Measurements from ENCODE around the gene WT1. TPM values are rescaled to one million over a fixed set of nuclear protein-coding genes. Genes with fewer than 3 reads are reported as not detected.
A peak's percentile ranks its signal among the peaks of the same experiment; 100 is the strongest.

WT1 gene
- total RNA-seq, 1 experiment from 2014 or later: 0.10 TPM

- Histone ChIP-seq H3K36me3 (no peaks in the 10 kb centered on the region), H3K9me3 (no peaks in the 10 kb centered on the region), H3K27me3 (peaks cover 5% of the 10 kb centered on the region; the same call in 1 of the 2 replicates), H3K4me3 (no peak overlapping the region)
- no peak for DNase-seq
Measured at GRCh38 chr11:32429477-32429876, 5.9 kb downstream of the WT1 start.

- no peak for DNase-seq
- Histone ChIP-seq H3K4me3 (no peak overlapping the region), H3K36me3 (no peaks in the 10 kb centered on the region), H3K9me3 (no peaks in the 10 kb centered on the region), H3K27me3 (peaks cover 4% of the 10 kb centered on the region; the same call in 1 of the 2 replicates)
Measured at GRCh38 chr11:32428665-32429303, 6.6 kb downstream of the WT1 start.

GRCh38 chr11:32427935-32428664, 7.2 kb downstream of the WT1 start:
- H3K4me3 ChIP-seq: no peak overlapping the region
- no peaks in the 10 kb centered on the region for H3K9me3 ChIP-seq
- H3K36me3 ChIP-seq: no peaks in the 10 kb centered on the region
- DNase-seq: no peak
- H3K27me3 ChIP-seq: peaks cover 4% of the 10 kb centered on the region; the same call in 1 of the 2 replicates

GRCh38 chr11:32427616-32427934, 7.8 kb downstream of the WT1 start:
- no peak overlapping the region for H3K4me3 ChIP-seq
- no peak for DNase-seq
- no peaks in the 10 kb centered on the region for H3K36me3 ChIP-seq
- H3K9me3 ChIP-seq: no peaks in the 10 kb centered on the region
- peaks cover 4% of the 10 kb centered on the region; the same call in 1 of the 2 replicates for H3K27me3 ChIP-seq

GRCh38 chr11:32426819-32427615, 8.3 kb downstream of the WT1 start:
- H3K36me3 ChIP-seq: no peaks in the 10 kb centered on the region
- H3K4me3 ChIP-seq: peak overlapping the region; percentile 6; the same call in 1 of the 2 replicates
- H3K27me3 ChIP-seq: peaks cover 4% of the 10 kb centered on the region; the same call in 1 of the 2 replicates
- no peak for DNase-seq
- no peaks in the 10 kb centered on the region for H3K9me3 ChIP-seq

- no peak for DNase-seq
Measured at GRCh38 chr11:32426192-32426591, 9.1 kb downstream of the WT1 start.

GRCh38 chr11:32425761-32426160, 9.6 kb downstream of the WT1 start:
- Histone ChIP-seq H3K27me3 (peaks cover 4% of the 10 kb centered on the region; the same call in 1 of the 2 replicates), H3K4me3 (no peak overlapping the region), H3K36me3 (no peaks in the 10 kb centered on the region), H3K9me3 (no peaks in the 10 kb centered on the region)
- no peak for DNase-seq

More at GRCh38 chr11:32426192-32426591, 9.1 kb downstream of the WT1 start:
- no peak overlapping the region for H3K4me3 ChIP-seq
- H3K27me3 ChIP-seq: peaks cover 4% of the 10 kb centered on the region; the same call in 1 of the 2 replicates
- H3K9me3 ChIP-seq: no peaks in the 10 kb centered on the region
- no peaks in the 10 kb centered on the region for H3K36me3 ChIP-seq

GRCh38 chr11:32422545-32422944, 12.8 kb downstream of the WT1 start:
- no peak overlapping the region for H3K4me3 ChIP-seq
- no peaks in the 10 kb centered on the region for H3K36me3 ChIP-seq
- H3K9me3 ChIP-seq: no peaks in the 10 kb centered on the region
- no peak for DNase-seq
- peaks cover 4% of the 10 kb centered on the region; the same call in 1 of the 2 replicates for H3K27me3 ChIP-seq

GRCh38 chr11:32421992-32422391, 13.3 kb downstream of the WT1 start:
- DNase-seq: no peak
- H3K27me3 ChIP-seq: peaks cover 4% of the 10 kb centered on the region; the same call in 1 of the 2 replicates
- no peaks in the 10 kb centered on the region for H3K9me3 ChIP-seq
- H3K36me3 ChIP-seq: no peaks in the 10 kb centered on the region
- no peak overlapping the region for H3K4me3 ChIP-seq

- no peaks in the 10 kb centered on the region for H3K9me3 ChIP-seq
- H3K4me3 ChIP-seq: no peak overlapping the region
- H3K36me3 ChIP-seq: no peaks in the 10 kb centered on the region
- no peak for DNase-seq
- H3K27me3 ChIP-seq: no peaks in the 10 kb centered on the region; the same call in 1 of the 2 replicates
Measured at GRCh38 chr11:32420937-32421901, 14.1 kb downstream of the WT1 start.

GRCh38 chr11:32420139-32420538, 15.2 kb downstream of the WT1 start:
- H3K27me3 ChIP-seq: no peaks in the 10 kb centered on the region
- DNase-seq: no peak
- H3K4me3 ChIP-seq: no peak overlapping the region
- H3K36me3 ChIP-seq: no peaks in the 10 kb centered on the region
- no peaks in the 10 kb centered on the region for H3K9me3 ChIP-seq

GRCh38 chr11:32418836-32419235, 16.5 kb downstream of the WT1 start:
- Histone ChIP-seq H3K36me3 (no peaks in the 10 kb centered on the region), H3K4me3 (no peak overlapping the region), H3K27me3 (no peaks in the 10 kb centered on the region), H3K9me3 (no peaks in the 10 kb centered on the region)
- no peak for DNase-seq

GRCh38 chr11:32417806-32418205, 17.5 kb downstream of the WT1 start:
- H3K27me3 ChIP-seq: no peaks in the 10 kb centered on the region
- H3K4me3 ChIP-seq: no peak overlapping the region
- H3K36me3 ChIP-seq: no peaks in the 10 kb centered on the region
- no peak for DNase-seq
- no peaks in the 10 kb centered on the region for H3K9me3 ChIP-seq

GRCh38 chr11:32416301-32416700, 19.0 kb downstream of the WT1 start:
- no peak for DNase-seq
- Histone ChIP-seq H3K9me3 (no peaks in the 10 kb centered on the region), H3K36me3 (no peaks in the 10 kb centered on the region), H3K4me3 (no peak overlapping the region), H3K27me3 (no peaks in the 10 kb centered on the region)

- no peak for DNase-seq
- no peak overlapping the region for H3K4me3 ChIP-seq
- no peaks in the 10 kb centered on the region for H3K9me3 ChIP-seq
- H3K27me3 ChIP-seq: no peaks in the 10 kb centered on the region
- H3K36me3 ChIP-seq: no peaks in the 10 kb centered on the region
Measured at GRCh38 chr11:32414925-32415324, 20.4 kb downstream of the WT1 start.

GRCh38 chr11:32411942-32412615, 23.3 kb downstream of the WT1 start:
- Histone ChIP-seq H3K4me3 (no peak overlapping the region), H3K9me3 (no peaks in the 10 kb centered on the region), H3K27me3 (no peaks in the 10 kb centered on the region), H3K36me3 (no peaks in the 10 kb centered on the region)
- DNase-seq: no peak
